ACC112 (cell line): ENCODE results near the gene BOLL.

Experiments
- H2AFZ ChIP-seq: fragments of 200-600 bp; sonication (generic); one replicate; pipeline ENCODE4 v1.6.0; 2017; ENCODE audit warnings: antibody characterized with exemption, low read length; ENCODE audit not compliant: unreplicated experiment
- H3K27ac ChIP-seq: fragments of 200-600 bp; sonication (generic); 2 replicates; pipeline ENCODE4 v1.5.1; 2014; ENCODE audit warnings: low read depth, mild to moderate bottlenecking, antibody characterized with exemption, low read length, moderate library complexity
- H3K27me3 ChIP-seq: fragments of 200-600 bp; sonication (generic); 2 replicates; pipeline ENCODE4 v1.6.1; 2014; ENCODE audit warnings: mild to moderate bottlenecking, antibody characterized with exemption, low read length, moderate library complexity, mixed read lengths; ENCODE audit not compliant: insufficient read depth
- H3K36me3 ChIP-seq: fragments of 200-600 bp; sonication (generic); 2 replicates; pipeline ENCODE4 v1.6.1; 2016; ENCODE audit warnings: mild to moderate bottlenecking, antibody characterized with exemption, low read length, moderate library complexity, mixed read lengths; ENCODE audit not compliant: insufficient read depth
- H3K4me1 ChIP-seq: fragments of 200-600 bp; sonication (generic); one replicate; pipeline ENCODE4 v1.6.1; 2016; ENCODE audit warnings: low read length, mixed read lengths; ENCODE audit not compliant: insufficient read depth, unreplicated experiment, control insufficient read depth
- H3K4me3 ChIP-seq: fragments of 200-600 bp; sonication (generic); 2 replicates; pipeline ENCODE4 v1.5.1; 2014; ENCODE audit warnings: mild to moderate bottlenecking, low read depth, low read length
- H3K79me2 ChIP-seq: fragments of 200-600 bp; sonication (generic); one replicate; pipeline ENCODE4 v1.6.0; 2016; ENCODE audit warnings: low read length; ENCODE audit not compliant: control insufficient read depth, unreplicated experiment, insufficient read depth

Gene BOLL

DNA sequence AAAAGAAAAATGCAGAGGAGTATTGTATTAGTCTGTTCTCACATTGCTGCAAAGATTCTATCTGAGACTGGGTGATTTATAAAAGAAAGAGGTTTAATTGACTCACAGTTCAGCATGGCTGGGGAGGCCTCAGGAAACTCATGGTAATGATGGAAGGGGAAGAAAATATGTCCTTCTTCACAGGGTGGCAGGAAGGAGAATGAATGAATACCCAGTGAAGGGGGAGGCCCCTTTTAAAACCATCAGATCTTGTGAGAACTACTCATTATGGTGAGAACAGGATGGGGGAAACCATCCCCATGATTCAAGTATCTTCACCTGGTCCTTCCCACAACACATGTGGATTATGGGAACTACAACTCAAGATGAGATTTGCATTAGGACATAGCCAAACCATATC, 10.2 kb upstream of the BOLL start:
- Histone ChIP-seq H3K27ac (no peak overlapping the region), H3K4me3 (no peak overlapping the region), H2AFZ (no peak overlapping the region), H3K79me2 (no peaks in the 10 kb centered on the region), H3K36me3 (no peaks in the 10 kb centered on the region), H3K4me1 (no peaks in the 10 kb centered on the region), H3K27me3 (peaks cover 28% of the 10 kb centered on the region)

DNA sequence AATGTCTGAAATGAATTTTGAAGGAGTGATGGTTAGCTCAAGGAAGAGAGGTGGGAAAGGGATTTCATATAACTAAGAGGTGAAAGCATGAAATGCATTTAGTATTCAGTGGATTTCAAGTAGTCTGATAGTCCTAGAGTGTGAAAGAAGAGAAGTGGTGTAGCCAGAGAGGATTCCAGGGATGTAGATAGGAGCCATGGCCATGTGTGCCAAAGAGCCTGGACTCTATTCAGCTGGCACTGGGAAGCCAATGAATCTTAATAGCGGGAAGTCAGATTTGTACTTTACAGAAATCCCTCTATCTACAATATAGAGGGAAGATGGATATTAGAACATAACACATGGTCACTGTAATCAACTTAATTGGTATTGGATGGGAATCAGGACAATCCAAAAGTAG, 8.3 kb upstream of the BOLL start:
- Histone ChIP-seq H3K36me3 (no peaks in the 10 kb centered on the region), H2AFZ (no peak overlapping the region), H3K27ac (no peak overlapping the region), H3K4me3 (no peak overlapping the region), H3K27me3 (peaks cover 28% of the 10 kb centered on the region), H3K79me2 (no peaks in the 10 kb centered on the region), H3K4me1 (no peaks in the 10 kb centered on the region)

DNA sequence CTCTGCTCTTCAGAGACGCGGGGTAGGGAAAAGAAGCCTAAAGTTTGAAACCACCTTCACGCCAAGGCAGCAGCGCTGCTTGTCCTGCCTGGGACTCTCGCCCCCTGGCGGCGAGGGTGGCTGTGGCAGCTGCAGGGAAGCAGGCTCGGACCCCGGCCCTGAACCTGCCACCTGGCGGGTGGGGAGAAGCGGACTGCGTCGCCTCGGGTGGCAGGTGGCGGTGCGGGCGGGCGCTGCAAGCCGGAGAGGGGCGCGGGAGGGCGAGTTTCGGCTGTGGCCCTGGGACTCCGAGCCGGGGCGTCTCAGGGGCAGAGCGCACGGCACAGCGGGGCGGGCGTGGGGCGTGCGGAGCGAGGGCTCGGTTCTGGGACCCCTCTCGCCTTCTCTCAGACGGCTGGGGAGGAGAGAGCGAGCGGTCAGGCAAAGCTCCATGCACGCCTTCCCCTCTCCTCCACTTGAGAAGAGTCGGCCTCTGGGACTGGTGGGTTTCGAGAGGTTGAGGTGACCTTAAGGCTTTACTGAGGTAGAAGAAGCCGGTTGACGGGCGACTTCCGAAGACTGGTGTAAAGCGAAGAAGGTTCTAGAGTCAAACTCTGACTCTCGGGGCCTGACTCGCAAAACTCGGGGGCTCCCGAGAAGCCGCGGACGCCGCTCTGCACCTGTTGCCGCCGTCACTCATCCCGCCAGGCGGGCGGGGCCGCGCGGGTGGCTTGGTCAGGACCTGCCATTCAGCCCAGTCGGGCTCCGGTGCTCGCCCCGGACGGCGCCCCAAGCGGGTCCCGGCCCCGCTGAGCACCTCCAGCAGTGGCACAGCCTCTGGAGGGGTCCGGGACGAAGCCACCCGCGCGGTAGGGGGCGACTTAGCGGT, 1.1 kb upstream of the BOLL start:
- Histone ChIP-seq H3K4me1 (no peaks in the 10 kb centered on the region), H2AFZ (peak overlapping the region; percentile 89)

GRCh38 chr2:197782126-197782525, 3.0 kb downstream of the BOLL start:
- Histone ChIP-seq H3K4me3 (no peak overlapping the region), H3K36me3 (no peaks in the 10 kb centered on the region), H3K27me3 (peaks cover 14% of the 10 kb centered on the region), H2AFZ (peak overlapping the region; percentile 3), H3K4me1 (no peaks in the 10 kb centered on the region), H3K79me2 (no peaks in the 10 kb centered on the region), H3K27ac (no peak overlapping the region)

More for the DNA sequence above, 1.1 kb upstream of the BOLL start:
- Histone ChIP-seq H3K36me3 (no peaks in the 10 kb centered on the region), H3K4me3 (peak overlapping the region; percentile 71), H3K79me2 (no peaks in the 10 kb centered on the region), H3K27ac (no peak overlapping the region), H3K27me3 (peaks cover 31% of the 10 kb centered on the region)

GRCh38 chr2:197779261-197779660, 5.9 kb downstream of the BOLL start:
- Histone ChIP-seq H3K27me3 (no peaks in the 10 kb centered on the region), H3K27ac (no peak overlapping the region), H3K4me3 (no peak overlapping the region), H3K36me3 (no peaks in the 10 kb centered on the region), H3K79me2 (no peaks in the 10 kb centered on the region), H3K4me1 (no peaks in the 10 kb centered on the region), H2AFZ (peak overlapping the region; percentile 54)

DNA sequence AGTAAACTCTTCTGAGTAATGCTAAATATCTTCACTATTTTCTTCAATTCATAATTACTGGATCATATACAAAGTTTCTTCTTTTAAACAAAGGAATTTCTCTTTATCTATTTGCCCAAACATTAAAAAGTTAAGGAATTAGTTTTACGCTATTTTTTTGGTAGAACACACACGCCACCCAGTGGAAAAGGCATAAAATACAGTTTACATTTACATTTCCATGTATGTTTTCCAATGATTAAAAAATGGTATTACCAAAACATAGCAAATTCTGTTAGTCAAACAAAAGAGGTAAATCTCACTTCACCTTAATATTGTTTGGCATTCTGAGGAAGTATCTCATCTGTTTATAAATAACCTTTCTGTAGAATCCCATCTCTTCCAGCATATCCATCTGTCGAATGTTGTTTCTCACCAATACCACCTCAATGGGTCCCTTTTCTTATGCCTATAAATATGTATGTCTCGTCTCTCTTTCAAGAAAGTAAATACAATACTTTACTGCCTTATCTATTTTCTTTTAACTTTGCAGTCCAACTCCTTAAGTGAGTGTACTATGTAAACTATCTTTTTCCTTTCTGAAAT, 7.2 kb downstream of the BOLL start:
- H3K27me3 ChIP-seq = no peaks in the 10 kb centered on the region
- no peaks in the 10 kb centered on the region for H3K36me3 ChIP-seq
- H3K27ac ChIP-seq = no peak overlapping the region
- no peak overlapping the region for H3K4me3 ChIP-seq
- no peaks in the 10 kb centered on the region for H3K79me2 ChIP-seq
- no peak overlapping the region for H2AFZ ChIP-seq
- H3K4me1 ChIP-seq = no peaks in the 10 kb centered on the region

GRCh38 chr2:197760293-197760657, 24.8 kb downstream of the BOLL start:
- H2AFZ ChIP-seq = no peak overlapping the region
- no peak overlapping the region for H3K27ac ChIP-seq
- H3K27me3 ChIP-seq = no peaks in the 10 kb centered on the region
- H3K79me2 ChIP-seq = no peaks in the 10 kb centered on the region
- H3K4me1 ChIP-seq = no peaks in the 10 kb centered on the region
- H3K36me3 ChIP-seq = no peaks in the 10 kb centered on the region
- H3K4me3 ChIP-seq = no peak overlapping the region

DNA sequence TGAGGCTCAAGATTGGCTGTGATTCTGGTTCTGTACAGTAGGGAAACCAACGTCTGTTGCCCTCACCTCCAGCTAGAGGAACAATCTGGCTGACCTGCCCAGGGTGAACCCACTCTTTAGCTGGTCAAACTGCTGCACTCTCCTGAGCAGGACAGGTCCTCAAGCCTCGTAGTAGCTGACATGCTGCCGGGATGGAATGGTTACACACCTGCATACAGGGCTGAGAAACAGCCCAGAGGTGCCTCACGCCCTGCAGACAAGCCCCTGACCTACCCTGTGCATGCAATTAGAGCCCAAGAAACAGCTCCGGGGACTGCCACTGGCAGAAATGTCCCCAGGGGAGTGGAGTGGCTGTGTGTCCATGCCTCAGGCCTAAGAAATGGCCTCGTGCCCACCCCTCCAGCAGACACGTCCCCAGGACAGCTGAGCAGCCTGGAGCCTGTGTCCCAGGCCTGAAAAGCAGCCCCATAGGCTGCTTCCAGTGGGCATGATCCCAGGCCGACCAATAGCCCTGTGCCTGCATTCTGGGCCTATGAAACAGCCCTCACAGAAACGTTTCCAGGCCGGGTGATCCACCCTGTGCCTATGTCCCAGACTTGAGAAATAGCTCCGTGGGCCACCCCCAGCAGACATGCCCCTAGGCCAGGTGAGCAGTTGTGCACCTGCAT, 25.4 kb downstream of the BOLL start:
- H3K27ac ChIP-seq = no peak overlapping the region
- H3K4me1 ChIP-seq = no peaks in the 10 kb centered on the region
- H3K4me3 ChIP-seq = no peak overlapping the region
- no peaks in the 10 kb centered on the region for H3K27me3 ChIP-seq
- no peaks in the 10 kb centered on the region for H3K79me2 ChIP-seq
- H2AFZ ChIP-seq = no peak overlapping the region
- no peaks in the 10 kb centered on the region for H3K36me3 ChIP-seq

DNA sequence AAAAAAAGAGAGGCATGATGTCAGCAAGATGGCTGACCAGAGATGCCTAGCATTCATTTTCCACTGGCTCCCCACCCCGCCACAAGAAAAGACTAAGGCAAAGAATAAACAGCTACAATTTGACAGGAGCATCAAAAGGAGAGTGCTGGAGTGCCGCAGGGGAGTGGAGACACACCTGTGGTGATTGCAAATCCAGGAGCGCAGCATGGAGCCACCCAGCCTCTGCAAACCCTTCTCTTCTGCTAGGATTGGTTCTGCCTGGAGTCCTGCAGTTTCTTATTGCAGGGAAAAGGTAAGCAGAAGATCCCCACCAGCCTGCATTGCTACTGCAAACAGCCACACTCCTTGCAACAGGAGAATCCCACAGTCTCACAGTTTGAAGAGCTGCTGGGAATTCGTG, 26.1 kb downstream of the BOLL start:
- Histone ChIP-seq H3K4me3 (no peak overlapping the region), H3K79me2 (no peaks in the 10 kb centered on the region), H3K27me3 (no peaks in the 10 kb centered on the region), H3K27ac (no peak overlapping the region), H3K36me3 (no peaks in the 10 kb centered on the region), H2AFZ (no peak overlapping the region), H3K4me1 (no peaks in the 10 kb centered on the region)

DNA sequence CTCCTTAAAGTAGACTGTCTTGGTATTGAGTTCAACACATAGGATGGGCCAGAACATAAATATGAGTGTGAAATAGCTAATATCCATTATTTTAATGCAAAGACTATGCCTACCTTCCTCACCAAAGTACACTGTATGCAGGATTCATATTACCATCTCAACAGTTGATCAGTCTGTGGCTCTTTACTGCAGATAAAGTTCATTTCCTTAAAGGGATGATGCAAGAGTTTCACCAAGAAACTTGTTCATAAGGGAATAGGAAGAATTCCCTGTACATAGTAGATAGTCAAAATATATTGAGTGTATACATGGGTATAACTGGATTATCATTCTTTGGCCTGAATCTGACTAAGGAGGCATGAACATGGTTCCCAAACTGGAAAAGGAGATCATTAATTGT, 44.9 kb downstream of the BOLL start:
- Histone ChIP-seq H3K4me3 (no peak overlapping the region), H3K27me3 (no peaks in the 10 kb centered on the region), H3K36me3 (no peaks in the 10 kb centered on the region), H3K79me2 (no peaks in the 10 kb centered on the region), H3K4me1 (no peaks in the 10 kb centered on the region), H3K27ac (no peak overlapping the region), H2AFZ (no peak overlapping the region)
